B cell (primary cell): Measurements from ENCODE around the gene KCTD18.

Experiments used
- EZH2 ChIP-seq: IDR thresholded peaks from 2 replicates; pipeline ENCODE4 v1.6.1; 2012; ENCODE audit warnings: borderline replicate concordance, low read depth, mild to moderate bottlenecking, moderate library complexity, low read length; ENCODE audit not compliant: insufficient read depth, poor library complexity, severe bottlenecking
- TF ChIP-seq, protein P1 (sequence below): fragments of 200-600 bp; IDR thresholded peaks from one replicate; pipeline ENCODE4 v1.8.0; 2022; ENCODE audit warnings: antibody characterized with exemption, mild to moderate bottlenecking

DNA sequence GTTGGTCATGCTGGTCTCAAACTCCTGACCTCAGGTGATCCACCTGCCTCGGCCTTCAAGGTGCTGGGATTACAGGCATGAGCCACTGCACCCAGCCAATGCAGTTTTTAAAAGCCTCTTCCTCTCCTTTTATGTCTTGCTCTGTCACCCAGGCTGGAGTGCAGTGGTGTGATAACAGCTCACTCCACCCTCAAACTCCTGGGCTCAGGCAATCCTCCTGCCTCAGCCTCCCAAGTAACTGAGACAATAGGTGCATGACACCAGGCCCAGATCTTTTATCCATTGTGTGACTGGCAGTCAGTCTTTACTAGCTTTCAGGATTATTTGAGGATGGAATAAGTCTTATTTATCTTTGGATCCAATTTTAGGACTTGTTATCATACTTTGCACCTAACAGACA, 13.2 kb downstream of the KCTD18 start:
- TF ChIP-seq, protein P1, sequence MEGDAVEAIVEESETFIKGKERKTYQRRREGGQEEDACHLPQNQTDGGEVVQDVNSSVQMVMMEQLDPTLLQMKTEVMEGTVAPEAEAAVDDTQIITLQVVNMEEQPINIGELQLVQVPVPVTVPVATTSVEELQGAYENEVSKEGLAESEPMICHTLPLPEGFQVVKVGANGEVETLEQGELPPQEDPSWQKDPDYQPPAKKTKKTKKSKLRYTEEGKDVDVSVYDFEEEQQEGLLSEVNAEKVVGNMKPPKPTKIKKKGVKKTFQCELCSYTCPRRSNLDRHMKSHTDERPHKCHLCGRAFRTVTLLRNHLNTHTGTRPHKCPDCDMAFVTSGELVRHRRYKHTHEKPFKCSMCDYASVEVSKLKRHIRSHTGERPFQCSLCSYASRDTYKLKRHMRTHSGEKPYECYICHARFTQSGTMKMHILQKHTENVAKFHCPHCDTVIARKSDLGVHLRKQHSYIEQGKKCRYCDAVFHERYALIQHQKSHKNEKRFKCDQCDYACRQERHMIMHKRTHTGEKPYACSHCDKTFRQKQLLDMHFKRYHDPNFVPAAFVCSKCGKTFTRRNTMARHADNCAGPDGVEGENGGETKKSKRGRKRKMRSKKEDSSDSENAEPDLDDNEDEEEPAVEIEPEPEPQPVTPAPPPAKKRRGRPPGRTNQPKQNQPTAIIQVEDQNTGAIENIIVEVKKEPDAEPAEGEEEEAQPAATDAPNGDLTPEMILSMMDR = no peak
- TF ChIP-seq EZH2 = no peak
